ENCODE measurements around the gene CDH23. TPM values are rescaled to one million over a fixed set of nuclear protein-coding genes. Genes with fewer than 3 reads are reported as not detected.
A peak's percentile ranks its signal among the peaks of the same experiment; 100 is the strongest.

CDH23 gene
- total and polyA plus RNA-seq, 9 of the 15 experiments (the other 6 are each of a cell fraction or from before 2014, with no cell fraction given) = 0.18 to 1.2 (median 0.47) TPM

- TF ChIP-seq CUX1 (CRISPR knock-in tag; IDR thresholded peaks at IDR 0.05) (peak; percentile 73; the same call in 1 of the 2 replicates), ZNF75A (CRISPR knock-in tag; IDR thresholded peaks at IDR 0.05) (no peak), EP300 (IDR thresholded peaks at IDR 0.05; ENCODE audit: low read length) (0 out of 2 replicates have a peak, but pooled peaks have one; percentile 6), CBFA2T3 (IDR thresholded peaks at IDR 0.05) (peak; percentile 37), XRCC4 (IDR thresholded peaks at IDR 0.05; ENCODE audit: extremely low read depth, insufficient read depth, insufficient read length) (no peak), ZNF696 (CRISPR knock-in tag; conservative IDR thresholded peaks at IDR 0.05) (no peak), NCOA6 (IDR thresholded peaks at IDR 0.05) (no peak), SMARCA4 (IDR thresholded peaks at IDR 0.05) (no peak), ZNF224 (CRISPR knock-in tag; IDR thresholded peaks at IDR 0.05) (no peak), ZBED1 (IDR thresholded peaks at IDR 0.05) (no peak), ZNF507 (tag; conservative IDR thresholded peaks at IDR 0.05) (no peak), ZBTB49 (CRISPR knock-in tag; IDR thresholded peaks at IDR 0.05; ENCODE audit: borderline replicate concordance) (no peak), NRF1 (conservative IDR thresholded peaks at IDR 0.05 in 1 of 2, IDR thresholded peaks at IDR 0.05 in 1 of 2) (no peak), PHB (CRISPR knock-in tag; IDR thresholded peaks at IDR 0.05) (no peak), E2F3 (CRISPR knock-in tag; IDR thresholded peaks at IDR 0.05) (no peak)
- TF ChIP-seq, protein P1, sequence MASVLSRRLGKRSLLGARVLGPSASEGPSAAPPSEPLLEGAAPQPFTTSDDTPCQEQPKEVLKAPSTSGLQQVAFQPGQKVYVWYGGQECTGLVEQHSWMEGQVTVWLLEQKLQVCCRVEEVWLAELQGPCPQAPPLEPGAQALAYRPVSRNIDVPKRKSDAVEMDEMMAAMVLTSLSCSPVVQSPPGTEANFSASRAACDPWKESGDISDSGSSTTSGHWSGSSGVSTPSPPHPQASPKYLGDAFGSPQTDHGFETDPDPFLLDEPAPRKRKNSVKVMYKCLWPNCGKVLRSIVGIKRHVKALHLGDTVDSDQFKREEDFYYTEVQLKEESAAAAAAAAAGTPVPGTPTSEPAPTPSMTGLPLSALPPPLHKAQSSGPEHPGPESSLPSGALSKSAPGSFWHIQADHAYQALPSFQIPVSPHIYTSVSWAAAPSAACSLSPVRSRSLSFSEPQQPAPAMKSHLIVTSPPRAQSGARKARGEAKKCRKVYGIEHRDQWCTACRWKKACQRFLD (CRISPR knock-in tag; IDR thresholded peaks at IDR 0.05) = peak; percentile 41; the same call in 1 of the 2 replicates
- TF ChIP-seq, protein P2, sequence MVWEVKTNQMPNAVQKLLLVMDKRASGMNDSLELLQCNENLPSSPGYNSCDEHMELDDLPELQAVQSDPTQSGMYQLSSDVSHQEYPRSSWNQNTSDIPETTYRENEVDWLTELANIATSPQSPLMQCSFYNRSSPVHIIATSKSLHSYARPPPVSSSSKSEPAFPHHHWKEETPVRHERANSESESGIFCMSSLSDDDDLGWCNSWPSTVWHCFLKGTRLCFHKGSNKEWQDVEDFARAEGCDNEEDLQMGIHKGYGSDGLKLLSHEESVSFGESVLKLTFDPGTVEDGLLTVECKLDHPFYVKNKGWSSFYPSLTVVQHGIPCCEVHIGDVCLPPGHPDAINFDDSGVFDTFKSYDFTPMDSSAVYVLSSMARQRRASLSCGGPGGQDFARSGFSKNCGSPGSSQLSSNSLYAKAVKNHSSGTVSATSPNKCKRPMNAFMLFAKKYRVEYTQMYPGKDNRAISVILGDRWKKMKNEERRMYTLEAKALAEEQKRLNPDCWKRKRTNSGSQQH (CRISPR knock-in tag; IDR thresholded peaks at IDR 0.05) = no peak
Measured at GRCh38 chr10:71534568-71535194, 138.0 kb downstream of the CDH23 start (continued).
